CD14-positive monocyte (primary cell): ENCODE results near the gene FMO1. TPM values are rescaled to one million over a fixed set of nuclear protein-coding genes. Genes with fewer than 3 reads are reported as not detected.
"Not testable (repeated sequence)": the region's sequence is repeated elsewhere in the genome, so short reads cannot be mapped to it uniquely, and the experiment has no call there.

ENCODE experiments used
- DNase-seq, 3 donors: peaks; one replicate each; pipeline ENCODE4 v3.0.0-alpha.2; 2011 to 2022
- H2AFZ ChIP-seq: 2 replicates; pipeline ENCODE4 v1.6.0; 2012; ENCODE audit warnings: mild to moderate bottlenecking, low read depth, low read length, inconsistent platforms; ENCODE audit not compliant: insufficient read depth, poor library complexity, severe bottlenecking
- H3K27ac ChIP-seq, 2 donors: 1 replicate in 1 of 2; 2 replicates in 1 of 2; pipeline ENCODE4 v1.5.1; 2012 to 2013; ENCODE audit warnings: low read length in 2 of 2, control low read depth in 1 of 2, inconsistent platforms in 1 of 2, low read depth in 1 of 2, mild to moderate bottlenecking in 1 of 2
- H3K27me3 ChIP-seq, 2 donors: one replicate each; pipeline versions ENCODE4 v1.6.0 to v1.6.1; 2011 to 2013; ENCODE audit warnings: low read length in 2 of 2; ENCODE audit not compliant: control insufficient read depth in 2 of 2, insufficient read depth in 2 of 2
- H3K36me3 ChIP-seq, 2 donors: replicated peaks in 1 of 2; 1 replicate in 1 of 2; 2 replicates in 1 of 2; pipeline versions ENCODE4 v1.5.1 to v1.6.1; 2012 to 2013; ENCODE audit warnings: low read length in 2 of 2, control low read depth in 1 of 2, inconsistent platforms in 1 of 2, mild to moderate bottlenecking in 1 of 2; ENCODE audit not compliant: insufficient read depth in 2 of 2, control insufficient read depth in 1 of 2
- H3K4me1 ChIP-seq, 2 donors: 1 replicate in 1 of 2; 2 replicates in 1 of 2; pipeline versions ENCODE4 v1.5.1 to v1.6.1; 2012 to 2013; ENCODE audit warnings: low read length in 2 of 2, control low read depth in 1 of 2, inconsistent platforms in 1 of 2, mild to moderate bottlenecking in 1 of 2, moderate library complexity in 1 of 2; ENCODE audit not compliant: insufficient read depth in 2 of 2, control insufficient read depth in 1 of 2
- H3K4me2 ChIP-seq: replicated peaks from 2 replicates; pipeline ENCODE3; 2012; ENCODE audit warnings: low read length, moderate library complexity, mild to moderate bottlenecking; ENCODE audit not compliant: poor library complexity, severe bottlenecking; ENCODE audit errors: extremely low read depth
- H3K4me3 ChIP-seq, 3 experiments: fragments of 200-600 bp in 1 of 3; sonication (generic) in 1 of 3; replicated peaks in 1 of 3; 1 replicate in 2 of 3; 2 replicates in 1 of 3; pipeline ENCODE4 v1.5.1; 2011 to 2013; ENCODE audit warnings: low read length in 3 of 3, mild to moderate bottlenecking in 3 of 3, control low read depth in 2 of 3, low read depth in 2 of 3, inconsistent platforms in 1 of 3, moderate library complexity in 1 of 3
- H3K79me2 ChIP-seq: 2 replicates; pipeline ENCODE4 v1.6.0; 2012; ENCODE audit warnings: mild to moderate bottlenecking, control low read depth, inconsistent platforms, low read length, moderate library complexity; ENCODE audit not compliant: insufficient read depth
- H3K9ac ChIP-seq: 2 replicates; pipeline ENCODE4 v1.6.0; 2017; ENCODE audit warnings: low read length, mild to moderate bottlenecking; ENCODE audit not compliant: insufficient read depth, poor library complexity, severe bottlenecking
- H3K9me3 ChIP-seq, 2 donors: replicated peaks in 1 of 2; 1 replicate in 1 of 2; 2 replicates in 1 of 2; pipeline versions ENCODE4 v1.5.1 to v1.6.1; 2012 to 2013; ENCODE audit warnings: low read length in 2 of 2, control low read depth in 1 of 2; ENCODE audit not compliant: control insufficient read depth in 1 of 2, insufficient read depth in 1 of 2
- H4K20me1 ChIP-seq: 2 replicates; pipeline ENCODE4 v1.6.0; 2012; ENCODE audit warnings: mild to moderate bottlenecking, low read length, control low read depth, moderate library complexity; ENCODE audit not compliant: insufficient read depth
- H3K27ac Mint-ChIP-seq, 7 donors: one replicate each; pipeline ENCODE4 v1.8.0; 2020; ENCODE audit warnings: mild to moderate bottlenecking in 7 of 7, mixed read lengths in 7 of 7, moderate library complexity in 6 of 7, inconsistent platforms in 2 of 7
- H3K27me3 Mint-ChIP-seq, 3 donors: one replicate each; pipeline ENCODE4 v1.8.0; 2021 to 2022; ENCODE audit warnings: low read depth in 3 of 3, mild to moderate bottlenecking in 3 of 3, mixed read lengths in 3 of 3, moderate library complexity in 3 of 3, inconsistent platforms in 1 of 3
- H3K36me3 Mint-ChIP-seq, 2 donors: one replicate each; pipeline ENCODE4 v1.8.0; 2020; ENCODE audit warnings: mixed read lengths in 2 of 2, inconsistent platforms in 1 of 2, mild to moderate bottlenecking in 1 of 2
- H3K4me1 Mint-ChIP-seq: one replicate; pipeline ENCODE4 v1.8.0; 2020; ENCODE audit warnings: mild to moderate bottlenecking, mixed read lengths
- H3K4me3 Mint-ChIP-seq, 2 donors: one replicate each; pipeline ENCODE4 v1.8.0; 2020; ENCODE audit warnings: mild to moderate bottlenecking in 2 of 2, mixed read lengths in 2 of 2, moderate library complexity in 1 of 2
- H3K9me3 Mint-ChIP-seq, 7 donors: one replicate each; pipeline ENCODE4 v1.8.0; 2020 to 2022; ENCODE audit warnings: mixed read lengths in 7 of 7, mild to moderate bottlenecking in 6 of 7, moderate library complexity in 6 of 7, inconsistent platforms in 2 of 7
- WGBS: methylation state at CpG from one replicate; pipeline ENCODE4 v1.1.5; 2013; ENCODE audit warnings: missing lambda C conversion rate; ENCODE audit not compliant: insufficient coverage; 5-methylcytosine and 5-hydroxymethylcytosine counted together
- intact Hi-C, 2 donors: fragments of 100-400 bp; cut with micrococcal nuclease; formaldehyde crosslinking; loops; one replicate each; pipeline versions ENCODE4 v1.15.0 to v1.15.1; 2023
- polyA plus RNA-seq, 3 donors: library from polyadenylated mRNA; depleted of rRNA in 1 of 3; unstranded in 2 of 3; stranded (reverse) in 1 of 3; fragments of 300-500 nt in 2 of 3; fragments of >200 nt in 1 of 3; fragmentation: Illumina TruSeq in 2 of 3; gene quantifications; 1 replicate in 2 of 3; 2 replicates in 1 of 3; pipeline ENCODE4 v1.2.3, GENCODE V29; 2012 to 2021
- TF ChIP-seq, protein P1 (sequence below): fragments of 200-600 bp; IDR thresholded peaks from one replicate; pipeline ENCODE4 v1.8.0; 2022; ENCODE audit warnings: antibody characterized with exemption, mild to moderate bottlenecking

Gene FMO1
- polyA plus RNA-seq, 3 donors, result not detected

DNA sequence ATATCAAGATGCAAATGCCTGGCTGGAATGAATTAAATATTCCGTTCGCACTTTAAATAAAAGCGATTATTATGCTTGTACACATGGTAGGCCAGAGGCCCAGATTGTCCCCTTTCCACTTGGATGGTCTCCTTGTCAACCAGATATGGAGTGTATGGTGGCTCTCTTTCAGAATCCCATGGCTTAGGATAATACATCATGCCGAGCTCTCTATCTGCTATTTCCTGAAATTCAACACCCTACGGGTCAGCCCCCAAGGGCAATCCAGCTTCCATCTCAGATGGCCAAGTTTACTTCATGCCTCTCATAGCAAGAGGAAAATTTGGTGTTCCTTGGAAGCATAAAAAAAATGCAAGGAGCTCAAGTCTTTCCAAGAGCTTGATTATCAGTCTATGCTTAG lies 25.4 kb upstream of the FMO1 start:
- Histone ChIP-seq H3K9ac (no peak overlapping the region), H3K9me3 (no peaks in the 10 kb centered on the region), H3K27me3 (no peaks in the 10 kb centered on the region), H2AFZ (no peak overlapping the region), H3K36me3 (no peaks in the 10 kb centered on the region), H3K79me2 (no peaks in the 10 kb centered on the region), H4K20me1 (no peaks in the 10 kb centered on the region), H3K4me2 (no peak overlapping the region), H3K4me3 (no peak overlapping the region), H3K27ac (no peak overlapping the region), H3K4me1 (peaks cover 10 to 11% of the 10 kb centered on the region in 2 donors)
- H3K9me3 Mint-ChIP-seq, result peaks cover 0 to 7% (median 2%) of the 10 kb centered on the region in 7 donors
- TF ChIP-seq, protein P1, sequence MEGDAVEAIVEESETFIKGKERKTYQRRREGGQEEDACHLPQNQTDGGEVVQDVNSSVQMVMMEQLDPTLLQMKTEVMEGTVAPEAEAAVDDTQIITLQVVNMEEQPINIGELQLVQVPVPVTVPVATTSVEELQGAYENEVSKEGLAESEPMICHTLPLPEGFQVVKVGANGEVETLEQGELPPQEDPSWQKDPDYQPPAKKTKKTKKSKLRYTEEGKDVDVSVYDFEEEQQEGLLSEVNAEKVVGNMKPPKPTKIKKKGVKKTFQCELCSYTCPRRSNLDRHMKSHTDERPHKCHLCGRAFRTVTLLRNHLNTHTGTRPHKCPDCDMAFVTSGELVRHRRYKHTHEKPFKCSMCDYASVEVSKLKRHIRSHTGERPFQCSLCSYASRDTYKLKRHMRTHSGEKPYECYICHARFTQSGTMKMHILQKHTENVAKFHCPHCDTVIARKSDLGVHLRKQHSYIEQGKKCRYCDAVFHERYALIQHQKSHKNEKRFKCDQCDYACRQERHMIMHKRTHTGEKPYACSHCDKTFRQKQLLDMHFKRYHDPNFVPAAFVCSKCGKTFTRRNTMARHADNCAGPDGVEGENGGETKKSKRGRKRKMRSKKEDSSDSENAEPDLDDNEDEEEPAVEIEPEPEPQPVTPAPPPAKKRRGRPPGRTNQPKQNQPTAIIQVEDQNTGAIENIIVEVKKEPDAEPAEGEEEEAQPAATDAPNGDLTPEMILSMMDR, result no peak
- intact Hi-C loops, result no loop called here
- no peak overlapping the region for H3K27ac Mint-ChIP-seq
- 100% methylated on average over 2 of the region's 5 CpGs for WGBS
- DNase-seq, result no peak
- H3K4me1 Mint-ChIP-seq, result peaks cover 8% of the 10 kb centered on the region
- no peak overlapping the region for H3K4me3 Mint-ChIP-seq
- H3K27me3 Mint-ChIP-seq, result peaks cover 0 to 3% (median 2%) of the 10 kb centered on the region in 3 donors
- no peaks in the 10 kb centered on the region for H3K36me3 Mint-ChIP-seq

DNA sequence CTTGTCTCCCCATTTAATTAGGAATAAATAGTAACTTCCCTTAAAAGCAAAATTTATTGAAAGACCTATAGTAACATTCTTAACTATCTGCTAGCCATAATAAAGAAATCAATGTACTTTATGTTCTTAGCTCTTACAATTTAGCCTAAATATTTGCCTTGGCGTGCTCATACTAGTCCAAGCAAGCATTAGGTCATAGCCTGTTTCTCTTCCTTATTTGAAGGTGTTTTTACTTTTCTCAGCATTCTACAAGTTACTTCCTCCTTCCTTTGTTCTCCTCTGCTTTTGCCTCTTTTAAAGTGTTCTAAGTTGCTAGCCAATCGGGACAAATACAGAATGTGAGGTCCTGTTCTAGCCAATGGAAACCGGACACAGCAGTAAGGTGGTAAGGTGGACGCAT lies 24.0 kb upstream of the FMO1 start:
- Mint-ChIP-seq H3K27ac (peak overlapping the region in 3 of 7 donors; percentile 28 to 66 (median 42)), H3K4me3 (peak overlapping the region in 1 of 2 donors; percentile 24)
- peak in 2 of 3 donors; percentile 25 to 39 for DNase-seq
- H3K9ac ChIP-seq, H3K4me2 ChIP-seq, H3K9me3 ChIP-seq, H3K27me3 ChIP-seq, H3K79me2 ChIP-seq, H3K27me3 Mint-ChIP-seq, H2AFZ ChIP-seq, H3K9me3 Mint-ChIP-seq, H3K36me3 Mint-ChIP-seq, H3K4me1 Mint-ChIP-seq, H3K36me3 ChIP-seq, H3K4me3 ChIP-seq, H4K20me1 ChIP-seq, intact Hi-C loops: not testable (repeated sequence)
- Histone ChIP-seq H3K4me1 (peaks cover 10 to 11% of the 10 kb centered on the region in 2 donors), H3K27ac (peak overlapping the region in 1 of 2 donors; percentile 35)
- WGBS, result 100% methylated on average over 2 of the region's 4 CpGs
